Liver (tissue), 9 donors: ENCODE measurements around the gene SPIN2A. TPM values are rescaled to one million over a fixed set of nuclear protein-coding genes. Genes with fewer than 3 reads are reported as not detected.
"Not testable (repeated sequence)": the region's sequence is repeated elsewhere in the genome, so short reads cannot be mapped to it uniquely, and the experiment has no call there.

Experiments
- DNase-seq: peaks from one replicate; pipeline ENCODE4 v3.0.0-alpha.2; 2017; ENCODE audit warnings: low spot score
- H3K27ac ChIP-seq, 2 donors: one replicate each; pipeline ENCODE4 v1.7.0; 2013; ENCODE audit warnings: inconsistent platforms in 2 of 2, low read length in 2 of 2, control low read depth in 1 of 2, low read depth in 1 of 2, mild to moderate bottlenecking in 1 of 2
- H3K27me3 ChIP-seq, 4 donors: one replicate each; pipeline versions ENCODE4 v1.6.1 to v1.7.0; 2013; ENCODE audit warnings: low read length in 3 of 4, inconsistent platforms in 1 of 4, mild to moderate bottlenecking in 1 of 4, moderate library complexity in 1 of 4; ENCODE audit not compliant: control insufficient read depth in 4 of 4, insufficient read depth in 4 of 4
- H3K36me3 ChIP-seq, 4 donors: one replicate each; pipeline versions ENCODE4 v1.6.1 to v1.7.0; 2013; ENCODE audit warnings: low read length in 3 of 4, mild to moderate bottlenecking in 3 of 4, low read depth in 1 of 4, moderate library complexity in 1 of 4; ENCODE audit not compliant: control insufficient read depth in 4 of 4, insufficient read depth in 3 of 4
- H3K4me1 ChIP-seq, 4 donors: one replicate each; pipeline versions ENCODE4 v1.6.1 to v1.7.0; 2013; ENCODE audit warnings: low read length in 3 of 4, mild to moderate bottlenecking in 3 of 4, moderate library complexity in 1 of 4; ENCODE audit not compliant: control insufficient read depth in 4 of 4, insufficient read depth in 4 of 4
- H3K4me3 ChIP-seq, 3 donors: one replicate each; pipeline versions ENCODE4 v1.6.1 to v1.7.0; 2013; ENCODE audit warnings: low read length in 3 of 3, control low read depth in 1 of 3, low read depth in 1 of 3, mild to moderate bottlenecking in 1 of 3
- H3K9ac ChIP-seq, 2 donors: one replicate each; pipeline ENCODE4 v1.7.0; 2013; ENCODE audit warnings: low read length in 2 of 2, mild to moderate bottlenecking in 2 of 2, moderate library complexity in 2 of 2, control low read depth in 1 of 2, low read depth in 1 of 2
- H3K9me3 ChIP-seq, 4 donors: one replicate each; pipeline versions ENCODE4 v1.6.1 to v1.7.0; 2013; ENCODE audit warnings: low read length in 3 of 4; ENCODE audit not compliant: control insufficient read depth in 4 of 4
- ATF3 ChIP-seq: IDR thresholded peaks from 2 replicates; pipeline ENCODE4 v1.6.1; 2016; ENCODE audit warnings: antibody characterized with exemption
- CTCF ChIP-seq: fragments of 150-350 bp; IDR thresholded peaks from 2 replicates; pipeline ENCODE4 v1.5.1; 2017; ENCODE audit warnings: improper control_type of control experiment, low read depth, low read length; ENCODE audit not compliant: missing input control
- EGR1 ChIP-seq, 2 donors: IDR thresholded peaks; 2 replicates each; pipeline ENCODE4 v1.6.1; 2016 to 2018; ENCODE audit warnings: antibody characterized with exemption in 2 of 2, low read depth in 2 of 2
- FOXA1 ChIP-seq: IDR thresholded peaks from 2 replicates; pipeline ENCODE4 v1.6.1; 2016; ENCODE audit warnings: antibody characterized with exemption
- FOXA2 ChIP-seq: IDR thresholded peaks from 2 replicates; pipeline ENCODE4 v1.6.1; 2016; ENCODE audit warnings: antibody characterized with exemption
- GABPA ChIP-seq, 2 donors: IDR thresholded peaks in 1 of 2; conservative IDR thresholded peaks in 1 of 2; 2 replicates each; pipeline ENCODE4 v1.6.1; 2016; ENCODE audit warnings: antibody characterized with exemption in 2 of 2, mild to moderate bottlenecking in 1 of 2, moderate library complexity in 1 of 2
- HNF4A ChIP-seq, 2 donors: conservative IDR thresholded peaks; 2 replicates each; pipeline ENCODE4 v1.6.1; 2016; ENCODE audit warnings: antibody characterized with exemption in 2 of 2, mild to moderate bottlenecking in 2 of 2
- HNF4G ChIP-seq: IDR thresholded peaks from 2 replicates; pipeline ENCODE4 v1.6.1; 2016; ENCODE audit warnings: antibody characterized with exemption
- JUND ChIP-seq, 2 donors: IDR thresholded peaks; 2 replicates each; pipeline ENCODE4 v1.6.1; 2016; ENCODE audit warnings: antibody characterized with exemption in 2 of 2
- MAX ChIP-seq: IDR thresholded peaks from 2 replicates; pipeline ENCODE4 v1.6.1; 2016; ENCODE audit warnings: antibody characterized with exemption
- NR2F2 ChIP-seq: IDR thresholded peaks from 2 replicates; pipeline ENCODE4 v1.6.1; 2016; ENCODE audit warnings: antibody characterized with exemption
- RAD21 ChIP-seq, 2 donors: IDR thresholded peaks; 2 replicates each; pipeline ENCODE4 v1.6.1; 2016; ENCODE audit warnings: antibody characterized with exemption in 2 of 2, mild to moderate bottlenecking in 2 of 2
- REST ChIP-seq: IDR thresholded peaks from 2 replicates; pipeline ENCODE4 v1.6.1; 2016; ENCODE audit warnings: antibody characterized with exemption, mild to moderate bottlenecking
- RXRA ChIP-seq, 2 donors: IDR thresholded peaks; 2 replicates each; pipeline ENCODE4 v1.6.1; 2017 to 2018; ENCODE audit warnings: antibody characterized with exemption in 2 of 2, mild to moderate bottlenecking in 1 of 2
- SP1 ChIP-seq: IDR thresholded peaks from 2 replicates; pipeline ENCODE4 v1.6.1; 2018; ENCODE audit warnings: antibody characterized with exemption, mild to moderate bottlenecking
- TAF1 ChIP-seq: conservative IDR thresholded peaks from 2 replicates; pipeline ENCODE4 v1.6.1; 2016; ENCODE audit warnings: antibody characterized with exemption, mild to moderate bottlenecking
- YY1 ChIP-seq: IDR thresholded peaks from 2 replicates; pipeline ENCODE4 v1.6.1; 2016; ENCODE audit warnings: antibody characterized with exemption, mild to moderate bottlenecking
- ZBTB33 ChIP-seq: IDR thresholded peaks from 2 replicates; pipeline ENCODE4 v1.6.1; 2016; ENCODE audit warnings: antibody characterized with exemption
- WGBS: extraction: QIAGEN DNeasy Blood & Tissue Kit; methylation state at CpG from one replicate; pipeline ENCODE4 v1.1.7; 2013; 5-methylcytosine and 5-hydroxymethylcytosine counted together
- polyA plus RNA-seq, 2 donors: library from polyadenylated mRNA; stranded (reverse) in 1 of 2; unstranded in 1 of 2; fragments of 200-250 nt in 1 of 2; fragments of >200 nt in 1 of 2; fragmentation: Nextera tagmentation in 1 of 2; extraction: Ambion mirVana in 1 of 2; gene quantifications; one replicate each; pipeline versions ENCODE4 v1.2.1 to v1.2.3, GENCODE V29; 2013 to 2015
- total RNA-seq, 2 donors: library from RNA; depleted of rRNA; stranded (reverse); fragments of >200 nt; gene quantifications; one replicate each; pipeline ENCODE4 v1.2.3, GENCODE V29; 2014
- donor health status: healthy.
- donor health status: healthy.
- donor health status: healthy.
- donor health status: healthy.
- donor health status: healthy.

SPIN2A gene
- total and polyA plus RNA-seq, 4 donors = 0.15 to 0.54 (median 0.37) TPM

GRCh38 chrX:57138674-57139073 is 1.5 kb upstream of the SPIN2A start:
- Histone ChIP-seq H3K27ac (no peak overlapping the region), H3K4me1 (no peaks in the 10 kb centered on the region), H3K9me3 (no peaks in the 10 kb centered on the region), H3K9ac (no peak overlapping the region), H3K4me3 (no peak overlapping the region), H3K27me3 (no peaks in the 10 kb centered on the region), H3K36me3 (no peaks in the 10 kb centered on the region)
- 96% methylated on average over 4 of the region's 4 CpGs for WGBS
- no peak for DNase-seq
- TF ChIP-seq SP1 (no peak), YY1 (no peak), MAX (no peak), HNF4G (no peak), RAD21 (IDR thresholded peaks at IDR 0.05) (no peak), FOXA1 (no peak), FOXA2 (no peak), REST (no peak), CTCF (no peak), ATF3 (no peak), NR2F2 (no peak), TAF1 (no peak), HNF4A (conservative IDR thresholded peaks at IDR 0.05) (no peak), EGR1 (IDR thresholded peaks at IDR 0.05; ENCODE audit: low read depth in 2 of 2) (no peak), JUND (IDR thresholded peaks at IDR 0.05) (no peak), ZBTB33 (no peak), GABPA (IDR thresholded peaks at IDR 0.05 in 1 of 2, conservative IDR thresholded peaks at IDR 0.05 in 1 of 2) (no peak), RXRA (IDR thresholded peaks at IDR 0.05) (no peak)

- Histone ChIP-seq H3K27me3 (no peaks in the 10 kb centered on the region), H3K27ac (no peak overlapping the region), H3K36me3 (no peaks in the 10 kb centered on the region), H3K4me1 (no peaks in the 10 kb centered on the region), H3K9ac (no peak overlapping the region), H3K9me3 (no peaks in the 10 kb centered on the region), H3K4me3 (no peak overlapping the region)
- TF ChIP-seq HNF4A (conservative IDR thresholded peaks at IDR 0.05) (no peak), FOXA1 (no peak)
- DNase-seq = no peak
- WGBS = 74% methylated on average over 1 of the region's 1 CpG
These were observed 304 bp upstream of the SPIN2A start for GRCh38 chrX:57137501-57137900.

- H3K36me3 ChIP-seq, H3K9ac ChIP-seq, H3K4me3 ChIP-seq, H3K9me3 ChIP-seq, H3K4me1 ChIP-seq, H3K27me3 ChIP-seq, H3K27ac ChIP-seq, DNase-seq: not testable (repeated sequence)
- WGBS = 87% methylated on average over 1 of the region's 3 CpGs
These were observed 608 bp downstream of the SPIN2A start for GRCh38 chrX:57136589-57136988.
